ENCODE results near the gene UNG.
"Not testable (repeated sequence)": the region's sequence is repeated elsewhere in the genome, so short reads cannot be mapped to it uniquely, and the experiment has no call there.

The UNG gene

DNA sequence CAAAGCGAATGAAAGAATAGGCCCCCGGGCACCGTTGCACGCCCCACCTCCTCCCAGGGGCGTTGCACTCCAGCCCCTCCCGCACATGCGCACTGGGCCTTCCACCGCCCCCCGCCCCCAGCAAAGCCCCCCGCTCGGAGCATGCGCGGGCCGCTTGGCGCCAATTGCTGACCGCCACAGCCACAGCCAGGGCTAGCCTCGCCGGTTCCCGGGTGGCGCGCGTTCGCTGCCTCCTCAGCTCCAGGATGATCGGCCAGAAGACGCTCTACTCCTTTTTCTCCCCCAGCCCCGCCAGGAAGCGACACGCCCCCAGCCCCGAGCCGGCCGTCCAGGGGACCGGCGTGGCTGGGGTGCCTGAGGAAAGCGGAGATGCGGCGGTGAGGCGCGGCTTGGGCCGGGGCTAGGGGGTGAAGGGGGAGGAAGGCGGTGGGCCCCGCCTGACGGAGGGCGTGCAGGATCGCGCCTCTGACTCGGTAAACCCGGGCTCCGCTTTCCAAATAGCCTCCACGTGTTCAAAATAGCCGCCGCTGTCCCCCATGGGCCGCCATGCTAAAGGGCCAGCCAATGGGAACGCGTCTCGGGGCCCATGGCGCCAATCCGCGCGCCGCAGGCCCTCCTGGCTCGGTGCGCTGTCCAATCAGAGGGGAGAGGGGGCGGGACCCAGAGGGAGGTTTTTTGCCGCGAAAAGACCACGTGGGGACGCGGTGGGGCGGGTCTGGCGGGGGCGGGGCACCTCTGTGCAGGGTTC lies at the start of gene UNG:
TSS of gene UNG (plus strand) at position 163 of the 748 bp plus-strand sequence. CDS start at position 246, 83 bp downstream.
- Mint-ChIP-seq H3K27ac (peak within 1 kb of the TSS; percentile 94), H3K27me3 (no peaks in the 10 kb centered on the region), H3K9me3 (ENCODE audit: low read depth) (no peaks in the 10 kb centered on the region), H3K4me1 (ENCODE audit: low read depth) (peaks cover 34% of the 10 kb centered on the region), H3K36me3 (peaks cover 7% of the 10 kb centered on the region), H3K4me3 (peak within 1 kb of the TSS; percentile 89)

DNA sequence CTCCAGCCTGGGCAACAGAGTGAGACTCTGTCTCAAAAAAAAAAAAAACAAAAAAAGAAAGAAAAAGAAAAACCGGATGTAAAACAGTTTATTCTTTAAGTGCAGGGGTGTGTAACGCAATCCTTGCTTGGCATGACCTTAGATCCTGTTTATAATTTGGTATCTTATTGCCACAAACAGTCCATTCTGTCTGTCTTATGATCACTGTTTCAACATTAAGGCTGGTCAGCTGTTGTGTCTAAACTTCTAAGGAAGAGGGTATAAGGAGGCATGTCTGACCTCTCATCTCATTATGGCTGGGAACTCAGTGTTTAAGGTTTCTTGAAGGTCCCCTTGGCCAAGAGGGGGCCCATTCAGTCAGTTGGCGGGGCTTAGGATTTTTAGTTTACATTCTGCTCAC lies 48.7 kb upstream of the UNG start:
- not testable (repeated sequence) for H3K27ac Mint-ChIP-seq; H3K27me3 Mint-ChIP-seq; H3K4me1 Mint-ChIP-seq (ENCODE audit: low read depth); H3K36me3 Mint-ChIP-seq; H3K4me3 Mint-ChIP-seq; H3K9me3 Mint-ChIP-seq (ENCODE audit: low read depth)

DNA sequence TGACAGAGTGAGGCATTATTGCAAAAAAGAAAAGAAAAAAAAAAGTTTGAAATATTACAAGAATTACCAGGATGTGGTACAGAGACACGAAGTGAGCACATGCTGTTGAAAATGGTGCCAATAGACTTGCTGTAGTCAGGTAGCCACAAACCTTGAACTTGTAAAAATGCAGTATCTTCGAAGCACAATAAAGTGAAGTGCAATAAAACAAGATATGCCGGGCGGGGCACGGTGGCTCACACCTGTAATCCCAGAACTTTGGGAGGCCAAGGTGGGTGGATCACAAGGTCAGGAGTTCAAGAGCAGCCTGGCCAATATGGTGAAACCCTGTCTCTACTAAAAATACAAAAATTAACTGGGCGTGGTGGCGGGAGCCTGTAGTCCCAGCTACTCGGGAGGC lies 47.6 kb upstream of the UNG start:
- H3K4me1 Mint-ChIP-seq (ENCODE audit: low read depth), result peaks cover 14% of the 10 kb centered on the region
- H3K9me3 Mint-ChIP-seq (ENCODE audit: low read depth); H3K27me3 Mint-ChIP-seq; H3K4me3 Mint-ChIP-seq; H3K36me3 Mint-ChIP-seq; H3K27ac Mint-ChIP-seq: not testable (repeated sequence)

DNA sequence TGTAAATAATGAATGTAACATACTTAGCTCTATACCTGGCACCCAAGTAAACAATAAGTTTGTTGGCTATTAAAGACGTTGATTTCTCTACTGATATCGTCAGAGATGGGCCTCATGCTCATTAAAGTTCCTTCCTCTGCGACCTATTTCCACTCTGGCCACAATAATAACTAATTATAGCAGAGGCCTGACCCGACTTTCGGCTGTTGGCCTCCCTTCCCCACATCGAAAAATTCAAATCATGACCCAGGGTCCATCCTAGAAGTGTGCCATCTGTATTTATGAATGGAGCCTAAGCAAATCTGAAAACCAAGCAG lies 45.3 kb upstream of the UNG start:
- Mint-ChIP-seq H3K27ac (peak overlapping the region; percentile 87), H3K4me3 (peak overlapping the region; percentile 91), H3K36me3 (no peaks in the 10 kb centered on the region), H3K4me1 (ENCODE audit: low read depth) (peaks cover 18% of the 10 kb centered on the region), H3K27me3 (no peaks in the 10 kb centered on the region), H3K9me3 (ENCODE audit: low read depth) (no peaks in the 10 kb centered on the region)

DNA sequence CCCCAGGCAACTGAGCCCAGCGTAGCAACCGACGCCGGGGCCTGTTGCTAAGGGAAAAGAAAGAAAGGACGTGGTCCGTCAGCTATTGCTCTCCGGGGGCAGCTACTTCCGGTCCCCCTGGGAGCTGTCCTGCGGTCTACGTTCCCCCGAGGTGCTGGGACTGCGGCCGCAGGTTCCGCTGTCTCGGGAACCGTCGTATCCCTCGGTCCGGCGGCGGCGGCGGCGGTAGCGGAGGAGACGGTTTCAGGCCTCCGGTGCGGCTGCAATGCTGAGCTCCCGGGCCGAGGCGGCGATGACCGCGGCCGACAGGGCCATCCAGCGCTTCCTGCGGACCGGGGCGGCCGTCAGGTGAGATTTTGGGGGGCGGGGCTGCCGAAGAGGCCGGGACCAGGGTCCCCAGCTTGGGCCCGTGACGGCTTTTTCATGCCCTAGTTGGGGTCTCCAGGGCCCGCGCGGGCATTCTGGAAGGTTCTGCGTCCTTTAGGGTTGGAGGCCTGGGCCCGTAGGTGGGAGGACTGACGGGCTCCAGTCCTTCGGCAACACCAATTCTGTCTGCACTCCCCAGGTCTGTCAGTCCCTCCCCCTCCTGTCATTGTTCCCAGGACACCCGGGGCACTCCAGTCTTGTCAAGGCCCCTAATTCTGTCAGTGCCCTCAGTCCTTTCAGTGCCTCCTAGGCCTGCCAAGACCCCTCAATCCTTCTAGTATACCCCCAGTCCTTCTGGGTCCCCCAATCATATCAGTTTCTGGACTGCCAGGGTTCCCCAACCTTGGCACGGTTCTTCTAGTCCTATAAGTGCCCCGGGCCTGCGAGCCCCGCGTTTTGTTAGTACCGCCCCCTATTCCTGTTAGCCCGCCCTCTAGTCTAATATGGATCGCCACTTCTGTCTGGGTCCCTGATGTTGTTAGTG lies 44.7 kb upstream of the UNG start, which contains the start of gene USP30:
TSS of gene USP30 (plus strand) at position 163 of the 910 bp plus-strand sequence. CDS start at position 266, 103 bp downstream.
- H3K27ac Mint-ChIP-seq, result peak within 1 kb of the TSS; percentile 93
- no peaks in the 10 kb centered on the region for H3K9me3 Mint-ChIP-seq (ENCODE audit: low read depth)
- H3K27me3 Mint-ChIP-seq, result no peaks in the 10 kb centered on the region
- no peaks in the 10 kb centered on the region for H3K36me3 Mint-ChIP-seq
- peaks cover 18% of the 10 kb centered on the region for H3K4me1 Mint-ChIP-seq (ENCODE audit: low read depth)
- peak within 1 kb of the TSS; percentile 91 for H3K4me3 Mint-ChIP-seq

DNA sequence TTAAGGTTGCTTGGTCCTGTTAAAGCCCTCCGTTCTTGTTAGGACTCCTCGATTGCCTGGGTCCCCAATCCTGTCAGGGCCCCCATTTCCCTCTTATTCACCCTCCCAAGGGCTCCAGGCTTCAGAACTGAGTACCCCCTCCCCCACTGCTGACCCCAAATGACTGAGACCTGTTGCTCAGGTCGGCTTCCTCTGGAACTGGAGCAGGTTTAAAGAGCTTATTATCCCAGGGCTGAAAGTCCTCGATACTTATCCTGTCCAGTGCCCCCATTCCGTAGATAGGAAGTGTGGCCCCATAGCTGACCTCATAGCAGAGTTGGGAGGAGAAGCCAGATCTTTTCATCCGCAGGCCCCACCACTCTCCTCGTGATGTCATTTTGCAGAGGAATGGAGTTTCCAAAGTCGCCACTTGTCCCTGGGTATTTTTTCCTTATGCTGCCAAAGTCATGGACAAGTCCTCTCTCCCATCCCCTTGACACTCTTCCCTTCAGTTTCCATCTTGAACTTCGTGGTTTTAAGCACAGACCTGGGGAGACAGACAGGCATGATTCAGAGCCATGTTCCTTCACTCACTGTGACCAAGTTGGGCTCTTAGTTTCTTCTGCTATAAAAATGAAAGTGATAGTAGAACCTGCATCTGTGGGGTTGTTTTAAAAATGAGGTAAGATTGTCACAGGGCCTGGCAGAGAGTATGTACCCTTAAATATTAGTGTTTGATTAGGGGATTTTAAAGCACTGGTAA lies 43.8 kb upstream of the UNG start:
- no peaks in the 10 kb centered on the region for H3K36me3 Mint-ChIP-seq
- H3K27ac Mint-ChIP-seq, result peak overlapping the region; percentile 93
- no peaks in the 10 kb centered on the region for H3K27me3 Mint-ChIP-seq
- H3K9me3 Mint-ChIP-seq (ENCODE audit: low read depth), result no peaks in the 10 kb centered on the region
- H3K4me3 Mint-ChIP-seq, result peak overlapping the region; percentile 91
- peaks cover 18% of the 10 kb centered on the region for H3K4me1 Mint-ChIP-seq (ENCODE audit: low read depth)

DNA sequence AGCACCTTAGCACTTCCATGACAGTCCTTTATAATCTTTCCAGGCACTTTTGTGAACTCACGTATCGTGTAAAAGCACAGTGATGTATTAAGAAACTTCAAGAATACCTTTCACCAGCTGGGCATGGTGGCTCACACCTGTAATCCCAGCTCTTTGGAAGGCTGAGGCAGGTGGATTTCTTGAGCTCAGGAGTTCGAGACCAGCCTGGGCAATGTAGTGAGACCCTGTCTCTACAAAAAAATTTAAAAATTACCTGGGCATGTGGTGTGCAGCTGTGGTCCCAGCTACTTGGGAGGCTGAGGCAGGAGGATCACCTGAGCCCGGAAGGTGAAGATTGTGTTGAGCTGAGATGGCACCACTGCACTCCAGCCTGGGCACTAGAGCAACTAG lies 43.3 kb upstream of the UNG start:
- H3K27me3 Mint-ChIP-seq; H3K36me3 Mint-ChIP-seq; H3K9me3 Mint-ChIP-seq (ENCODE audit: low read depth): not testable (repeated sequence)
- H3K4me3 Mint-ChIP-seq, result peak overlapping the region; percentile 91
- H3K4me1 Mint-ChIP-seq (ENCODE audit: low read depth), result peaks cover 18% of the 10 kb centered on the region
- peak overlapping the region; percentile 93 for H3K27ac Mint-ChIP-seq

DNA sequence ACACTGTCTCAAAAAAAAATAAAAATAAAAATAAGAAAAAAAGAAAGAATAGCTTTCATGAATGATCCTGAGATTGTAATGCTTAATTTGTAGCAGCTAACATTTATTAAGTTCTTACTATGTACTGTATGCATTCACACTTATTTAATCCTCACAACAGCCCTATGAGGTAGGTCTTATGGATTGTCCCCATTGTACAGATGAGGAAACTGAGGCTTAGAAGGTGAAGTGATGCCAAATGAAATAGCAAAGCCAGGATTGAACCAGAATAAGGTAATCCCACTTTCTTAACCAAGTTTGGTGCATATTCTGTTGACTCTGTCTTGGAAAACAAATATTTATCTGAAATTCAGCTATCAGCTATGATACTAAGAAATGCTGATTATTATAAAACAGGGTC lies 42.9 kb upstream of the UNG start:
- H3K4me3 Mint-ChIP-seq, result no peak overlapping the region
- H3K9me3 Mint-ChIP-seq (ENCODE audit: low read depth), result no peaks in the 10 kb centered on the region
- H3K4me1 Mint-ChIP-seq (ENCODE audit: low read depth), result peaks cover 18% of the 10 kb centered on the region
- no peaks in the 10 kb centered on the region for H3K36me3 Mint-ChIP-seq
- H3K27me3 Mint-ChIP-seq, result no peaks in the 10 kb centered on the region
- peak overlapping the region; percentile 61 for H3K27ac Mint-ChIP-seq

DNA sequence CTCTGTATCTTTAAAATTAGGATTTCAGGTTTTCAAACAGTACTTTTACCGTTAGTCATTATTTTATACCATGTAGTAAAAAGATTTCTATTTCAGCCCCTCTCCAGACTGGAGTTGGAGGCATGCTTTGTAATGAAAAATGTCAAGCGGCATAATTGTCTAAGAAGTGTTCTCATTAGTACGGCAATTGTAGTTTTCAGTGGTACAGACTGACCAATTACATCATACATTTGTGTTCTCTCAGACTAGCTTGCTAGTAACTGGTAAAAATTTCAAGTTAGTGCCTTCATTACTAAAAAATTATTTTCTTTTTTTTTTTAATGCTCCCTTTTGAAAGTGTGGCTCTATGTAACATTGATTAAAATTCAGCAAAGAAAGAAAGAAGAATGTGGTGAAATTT lies 40.5 kb upstream of the UNG start:
- Mint-ChIP-seq H3K4me3 (no peak overlapping the region), H3K4me1 (ENCODE audit: low read depth) (peaks cover 16% of the 10 kb centered on the region), H3K27ac (no peak overlapping the region), H3K9me3 (ENCODE audit: low read depth) (no peaks in the 10 kb centered on the region), H3K27me3 (no peaks in the 10 kb centered on the region), H3K36me3 (peaks cover 3% of the 10 kb centered on the region)

DNA sequence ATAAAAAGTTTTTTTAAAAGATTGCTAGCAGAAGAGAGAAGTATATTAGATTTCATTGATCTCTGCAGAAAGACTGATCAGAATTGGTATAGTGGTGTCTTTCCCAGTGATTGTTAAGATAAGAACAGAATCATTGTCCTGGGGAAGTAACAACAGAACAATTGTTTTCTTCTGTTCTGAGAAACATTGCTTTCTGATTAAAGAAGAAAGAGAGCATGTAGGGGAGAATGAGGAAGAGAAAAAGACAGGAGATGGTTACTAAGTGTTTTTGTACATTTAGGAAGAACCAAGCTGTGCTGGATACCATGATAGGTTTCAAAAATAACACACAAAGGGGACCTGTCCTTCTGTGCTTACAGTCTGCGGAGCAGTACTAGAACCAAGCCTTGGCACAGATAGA lies 40.0 kb upstream of the UNG start:
- Mint-ChIP-seq H3K4me3 (no peak overlapping the region), H3K9me3 (ENCODE audit: low read depth) (no peaks in the 10 kb centered on the region), H3K4me1 (ENCODE audit: low read depth) (peaks cover 12% of the 10 kb centered on the region), H3K36me3 (peaks cover 3% of the 10 kb centered on the region), H3K27ac (no peak overlapping the region), H3K27me3 (no peaks in the 10 kb centered on the region)

DNA sequence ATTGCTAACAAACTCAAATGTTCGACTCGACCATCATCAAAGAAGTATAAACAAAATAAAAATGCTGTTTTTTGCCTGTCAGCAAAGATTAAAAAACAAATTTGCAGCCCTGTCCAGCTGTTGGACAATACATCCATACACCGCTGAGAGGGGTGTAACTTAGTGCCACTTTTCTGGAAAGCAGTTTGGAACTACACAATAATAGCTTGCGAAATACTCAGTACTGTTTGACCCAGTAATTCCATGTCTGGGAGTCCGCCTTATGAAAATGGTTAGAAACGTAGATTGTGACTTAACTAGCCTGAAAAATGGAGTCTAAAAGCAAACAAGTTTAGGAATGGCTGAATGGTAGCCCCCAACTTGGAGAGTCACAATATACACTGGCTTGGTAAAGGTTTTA lies 38.6 kb upstream of the UNG start:
- no peak overlapping the region for H3K27ac Mint-ChIP-seq
- H3K27me3 Mint-ChIP-seq, result no peaks in the 10 kb centered on the region
- peaks cover 9% of the 10 kb centered on the region for H3K4me1 Mint-ChIP-seq (ENCODE audit: low read depth)
- no peaks in the 10 kb centered on the region for H3K9me3 Mint-ChIP-seq (ENCODE audit: low read depth)
- H3K36me3 Mint-ChIP-seq, result peaks cover 5% of the 10 kb centered on the region
- H3K4me3 Mint-ChIP-seq, result no peak overlapping the region

DNA sequence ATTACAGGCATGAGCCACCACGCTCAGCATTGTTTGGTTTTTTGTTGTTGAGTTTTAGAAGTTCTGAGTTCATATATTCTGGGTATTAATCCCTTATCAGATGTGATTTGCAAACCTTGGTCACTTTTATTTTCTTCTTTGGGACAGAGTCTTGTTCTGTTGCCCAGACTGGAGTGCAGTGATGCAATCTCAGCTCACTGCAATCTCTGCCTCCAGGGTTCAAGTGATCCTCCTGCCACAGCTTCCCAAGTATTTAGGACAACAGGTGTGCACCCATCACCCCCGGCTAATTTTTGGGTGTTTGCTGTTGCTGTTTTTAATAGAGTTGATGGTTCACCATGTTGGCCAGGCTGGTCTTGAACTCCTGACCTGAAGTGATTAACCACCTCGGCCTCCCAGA lies 33.3 kb upstream of the UNG start:
- Mint-ChIP-seq H3K27me3 (no peaks in the 10 kb centered on the region), H3K4me3 (no peak overlapping the region), H3K27ac (no peak overlapping the region), H3K9me3 (ENCODE audit: low read depth) (no peaks in the 10 kb centered on the region), H3K36me3 (peaks cover 5% of the 10 kb centered on the region), H3K4me1 (ENCODE audit: low read depth) (no peaks in the 10 kb centered on the region)

DNA sequence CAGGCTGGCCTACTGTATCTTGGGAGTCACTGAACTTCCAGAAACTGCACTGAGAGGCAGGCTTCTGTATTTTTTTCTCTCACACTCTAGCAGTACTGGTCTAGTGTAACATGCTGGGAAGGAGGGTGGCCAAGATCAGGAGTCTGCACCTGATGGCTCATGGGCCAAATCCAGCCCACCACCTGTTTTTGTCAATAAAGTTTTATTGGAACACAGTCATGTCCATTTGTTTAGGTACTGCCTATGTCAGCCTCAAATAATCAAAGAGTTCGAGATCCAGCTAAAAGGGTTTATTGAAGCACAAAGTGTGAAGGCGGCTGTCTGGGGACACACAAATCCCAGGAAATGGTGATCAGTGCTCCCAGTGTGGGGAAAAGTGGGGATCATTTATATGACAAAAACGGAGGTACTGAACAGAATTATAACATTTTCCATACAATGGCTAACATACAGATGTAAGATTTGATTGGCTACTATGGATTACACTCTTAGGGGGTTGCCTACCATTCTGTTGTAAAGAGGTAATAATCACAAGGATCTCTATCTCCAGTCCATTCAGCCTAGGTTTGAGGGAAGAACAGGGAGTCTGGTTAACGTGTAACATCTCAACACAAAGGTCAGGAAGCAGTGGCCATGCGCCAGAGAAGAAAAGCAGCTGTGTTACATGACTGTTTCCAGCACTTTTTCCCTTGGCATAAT lies 32.1 kb upstream of the UNG start:
- no peaks in the 10 kb centered on the region for H3K9me3 Mint-ChIP-seq (ENCODE audit: low read depth)
- no peaks in the 10 kb centered on the region for H3K27me3 Mint-ChIP-seq
- peaks cover 7% of the 10 kb centered on the region for H3K36me3 Mint-ChIP-seq
- no peak overlapping the region for H3K27ac Mint-ChIP-seq
- no peaks in the 10 kb centered on the region for H3K4me1 Mint-ChIP-seq (ENCODE audit: low read depth)
- H3K4me3 Mint-ChIP-seq, result no peak overlapping the region

DNA sequence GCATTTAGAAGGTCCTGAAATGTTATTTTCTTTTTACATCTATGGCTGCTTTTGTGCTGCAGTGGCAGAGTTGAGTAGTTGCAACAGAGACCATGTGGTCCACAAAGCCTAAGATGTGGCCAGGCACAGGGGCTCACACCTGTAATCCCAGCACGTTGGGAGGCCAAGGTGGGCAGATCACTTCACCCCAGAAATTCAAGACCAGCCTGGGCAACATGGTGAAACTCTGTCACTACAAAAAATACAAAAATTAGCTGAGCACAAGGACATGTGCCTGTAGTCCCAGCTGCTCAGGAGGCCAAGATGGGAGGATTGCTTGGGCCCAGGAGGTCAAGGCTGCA lies 31.6 kb upstream of the UNG start:
- Mint-ChIP-seq H3K4me1 (ENCODE audit: low read depth) (no peaks in the 10 kb centered on the region), H3K9me3 (ENCODE audit: low read depth) (no peaks in the 10 kb centered on the region), H3K27me3 (no peaks in the 10 kb centered on the region), H3K4me3 (no peak overlapping the region), H3K36me3 (peaks cover 8% of the 10 kb centered on the region), H3K27ac (no peak overlapping the region)

Measured in activated naive CD8-positive, alpha-beta T cell (primary cell).